GM23338 (cell line): ENCODE results near the gene C8G. TPM values are rescaled to one million over a fixed set of nuclear protein-coding genes. Genes with fewer than 3 reads are reported as not detected.

ENCODE experiments used
- ATAC-seq: fragments of 200-7000 bp; cut with Tn5 transposase; 3 replicates; pipeline ENCODE4 v1.9.1; 2020
- DNase-seq: peaks from one replicate; pipeline ENCODE4 v3.0.0-alpha.2; 2015; ENCODE audit warnings: low spot score
- H2AFZ ChIP-seq: fragments of 200-600 bp; sonication (generic); 2 replicates; pipeline ENCODE4 v1.8.0; 2016; ENCODE audit warnings: antibody characterized with exemption, mild to moderate bottlenecking, moderate library complexity
- H3F3A ChIP-seq: fragments of 200-600 bp; sonication (generic); replicated peaks from 2 replicates; pipeline ENCODE4 v1.8.0; 2017; ENCODE audit warnings: antibody characterized with exemption, mixed run types, low read depth
- H3K27ac ChIP-seq: fragments of 200-600 bp; sonication (generic); 2 replicates; pipeline ENCODE4 v1.6.1; 2016; ENCODE audit warnings: low read depth
- H3K27me3 ChIP-seq: fragments of 200-600 bp; sonication (generic); 2 replicates; pipeline ENCODE4 v1.8.0; 2016; ENCODE audit warnings: mild to moderate bottlenecking, mixed run types, moderate library complexity; ENCODE audit not compliant: insufficient read depth
- H3K36me3 ChIP-seq: fragments of 200-600 bp; sonication (generic); 2 replicates; pipeline ENCODE4 v1.8.0; 2016; ENCODE audit warnings: mild to moderate bottlenecking; ENCODE audit not compliant: insufficient read depth
- H3K4me1 ChIP-seq: fragments of 200-600 bp; sonication (generic); 2 replicates; pipeline ENCODE4 v1.8.0; 2016; ENCODE audit warnings: mild to moderate bottlenecking, moderate library complexity; ENCODE audit not compliant: insufficient read depth
- H3K4me2 ChIP-seq: fragments of 200-600 bp; sonication (generic); 2 replicates; pipeline ENCODE4 v1.7.1; 2017; ENCODE audit warnings: mixed run types
- H3K4me3 ChIP-seq: fragments of 200-600 bp; sonication (generic); 2 replicates; pipeline ENCODE4 v1.6.1; 2016; ENCODE audit warnings: mixed run types
- H3K79me2 ChIP-seq: fragments of 200-600 bp; sonication (generic); replicated peaks from 2 replicates; pipeline ENCODE4 v1.8.0; 2017; ENCODE audit warnings: mild to moderate bottlenecking; ENCODE audit not compliant: insufficient read depth
- H3K9me2 ChIP-seq: fragments of 200-600 bp; sonication (generic); 2 replicates; pipeline ENCODE4 v1.8.0; 2017; ENCODE audit not compliant: insufficient read depth
- H4K20me1 ChIP-seq: fragments of 200-600 bp; sonication (generic); replicated peaks from 2 replicates; pipeline ENCODE4 v1.8.0; 2017; ENCODE audit warnings: mild to moderate bottlenecking; ENCODE audit not compliant: insufficient read depth
- H3K27ac Mint-ChIP-seq: 2 replicates; pipeline ENCODE4 v1.8.0; 2020; ENCODE audit warnings: inconsistent platforms, mild to moderate bottlenecking, moderate library complexity, mixed read lengths
- H3K27me3 Mint-ChIP-seq: 3 replicates; pipeline ENCODE4 v1.8.0; 2022; ENCODE audit warnings: low read depth, mild to moderate bottlenecking, moderate library complexity, mixed read lengths, inconsistent platforms; ENCODE audit not compliant: insufficient read depth, poor library complexity
- H3K36me3 Mint-ChIP-seq: 3 replicates; pipeline ENCODE4 v1.8.0; 2021; ENCODE audit warnings: low read depth, mild to moderate bottlenecking, inconsistent platforms, moderate library complexity, mixed read lengths
- H3K4me1 Mint-ChIP-seq: 3 replicates; pipeline ENCODE4 v1.8.0; 2020; ENCODE audit warnings: mild to moderate bottlenecking, inconsistent platforms, mixed read lengths
- H3K4me3 Mint-ChIP-seq: 3 replicates; pipeline ENCODE4 v1.8.0; 2021; ENCODE audit warnings: moderate library complexity, mild to moderate bottlenecking, inconsistent platforms, mixed read lengths
- H3K9me3 Mint-ChIP-seq: 3 replicates; pipeline ENCODE4 v1.8.0; 2020; ENCODE audit warnings: moderate library complexity, mild to moderate bottlenecking, inconsistent platforms, mixed read lengths
- CREB1 ChIP-seq: fragments of 250-450 bp; sonication (Bioruptor Pico); IDR thresholded peaks from 2 replicates; pipeline ENCODE4 v1.5.0; 2020; ENCODE audit warnings: low read depth, mild to moderate bottlenecking, moderate library complexity
- EZH2 ChIP-seq: fragments of 200-600 bp; sonication (generic); IDR thresholded peaks from one replicate; pipeline ENCODE4 v1.8.0; 2017; ENCODE audit warnings: antibody characterized with exemption, mild to moderate bottlenecking, low read depth; ENCODE audit not compliant: unreplicated experiment
- JUNB ChIP-seq: IDR thresholded peaks from one replicate; pipeline ENCODE4 v1.6.1; 2016; ENCODE audit warnings: antibody characterized with exemption; ENCODE audit not compliant: unreplicated experiment
- NANOG ChIP-seq: IDR thresholded peaks from 2 replicates; pipeline ENCODE4 v1.6.1; 2016; ENCODE audit warnings: antibody characterized with exemption, borderline replicate concordance
- POLR2AphosphoS5 ChIP-seq: IDR thresholded peaks from 2 replicates; pipeline ENCODE4 v1.6.1; 2016; ENCODE audit warnings: antibody characterized with exemption, low read depth
- ZNF114 ChIP-seq: fragments of 250-450 bp; sonication (Bioruptor Pico); IDR thresholded peaks from 2 replicates; pipeline ENCODE4 v1.5.0; 2020; ENCODE audit warnings: mild to moderate bottlenecking, moderate library complexity
- ZNF331 ChIP-seq: fragments of 250-450 bp; sonication (Bioruptor Pico); IDR thresholded peaks from 2 replicates; pipeline ENCODE4 v1.5.0; 2020; ENCODE audit warnings: low read depth, mild to moderate bottlenecking, moderate library complexity
- polyA plus RNA-seq: library from polyadenylated mRNA; unstranded; fragments of >200 nt; fragmentation: Nextera tagmentation; extraction: Ambion mirVana; gene quantifications from 2 replicates; pipeline ENCODE4 v1.2.1, GENCODE V29; 2016
- total RNA-seq: library from RNA; depleted of rRNA; stranded (reverse); fragments of >200 nt; shearing (Covaris generic); gene quantifications from 2 replicates; pipeline ENCODE4 v1.2.3, GENCODE V29; 2014
- TF ChIP-seq, protein P1 (sequence below): fragments of 250-450 bp; sonication (Bioruptor Pico); IDR thresholded peaks from 2 replicates; pipeline ENCODE4 v1.5.0; 2020; ENCODE audit warnings: mild to moderate bottlenecking, moderate library complexity
- TF ChIP-seq, protein P2 (sequence below): IDR thresholded peaks from one replicate; pipeline ENCODE4 v1.6.1; 2018; ENCODE audit warnings: antibody characterized with exemption; ENCODE audit not compliant: unreplicated experiment
- TF ChIP-seq, protein P3 (sequence below), 2 experiments: fragments of 200-600 bp in 1 of 2; sonication (generic) in 1 of 2; conservative IDR thresholded peaks; 2 replicates each; pipeline versions ENCODE4 v1.5.1 to v1.6.1; 2016 to 2017; ENCODE audit warnings: antibody characterized with exemption in 2 of 2, low read depth in 2 of 2, mild to moderate bottlenecking in 2 of 2, moderate library complexity in 1 of 2

The C8G gene
- total and polyA plus RNA-seq, 2 experiments from 2014 or later: not detected

DNA sequence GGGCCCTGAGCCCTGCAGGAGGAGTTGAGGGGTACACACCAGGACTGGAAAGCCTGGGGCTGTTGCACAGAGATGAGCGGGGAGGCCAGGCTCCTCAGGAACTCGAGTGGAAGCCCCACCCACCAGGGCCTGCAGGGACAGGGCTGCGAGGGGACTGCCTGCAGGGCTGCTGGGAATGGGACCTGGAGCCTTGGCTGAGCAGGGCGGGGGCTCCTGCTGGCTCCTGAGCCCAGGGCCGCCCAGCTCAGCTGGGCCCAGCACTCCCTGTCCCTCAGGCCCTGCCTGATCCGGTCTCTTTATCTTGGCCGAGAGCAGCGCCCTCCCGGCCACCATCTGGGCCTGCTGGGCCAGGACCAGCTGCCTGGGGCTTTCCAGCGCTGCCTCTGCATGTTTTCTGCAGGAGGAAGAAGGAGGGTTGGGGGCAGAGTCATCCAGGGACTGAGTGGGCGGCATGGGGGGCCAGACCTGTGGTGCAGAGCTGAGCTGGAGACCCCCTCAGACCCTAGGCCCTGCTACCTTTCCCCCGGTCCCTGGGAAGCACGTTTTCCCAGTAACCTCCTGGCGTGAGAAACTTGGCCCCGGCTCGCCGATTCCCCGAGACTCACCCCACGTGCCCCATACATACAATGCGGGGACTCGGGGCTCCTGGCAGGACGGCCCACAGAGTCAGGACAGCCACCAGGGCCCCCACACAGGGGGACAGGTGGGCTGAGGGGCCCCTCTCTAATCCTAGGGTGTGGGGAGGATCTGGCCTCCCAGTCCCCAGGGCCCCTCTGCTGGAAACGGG, 16.4 kb downstream of the C8G start (continued):
- TF ChIP-seq, protein P1, sequence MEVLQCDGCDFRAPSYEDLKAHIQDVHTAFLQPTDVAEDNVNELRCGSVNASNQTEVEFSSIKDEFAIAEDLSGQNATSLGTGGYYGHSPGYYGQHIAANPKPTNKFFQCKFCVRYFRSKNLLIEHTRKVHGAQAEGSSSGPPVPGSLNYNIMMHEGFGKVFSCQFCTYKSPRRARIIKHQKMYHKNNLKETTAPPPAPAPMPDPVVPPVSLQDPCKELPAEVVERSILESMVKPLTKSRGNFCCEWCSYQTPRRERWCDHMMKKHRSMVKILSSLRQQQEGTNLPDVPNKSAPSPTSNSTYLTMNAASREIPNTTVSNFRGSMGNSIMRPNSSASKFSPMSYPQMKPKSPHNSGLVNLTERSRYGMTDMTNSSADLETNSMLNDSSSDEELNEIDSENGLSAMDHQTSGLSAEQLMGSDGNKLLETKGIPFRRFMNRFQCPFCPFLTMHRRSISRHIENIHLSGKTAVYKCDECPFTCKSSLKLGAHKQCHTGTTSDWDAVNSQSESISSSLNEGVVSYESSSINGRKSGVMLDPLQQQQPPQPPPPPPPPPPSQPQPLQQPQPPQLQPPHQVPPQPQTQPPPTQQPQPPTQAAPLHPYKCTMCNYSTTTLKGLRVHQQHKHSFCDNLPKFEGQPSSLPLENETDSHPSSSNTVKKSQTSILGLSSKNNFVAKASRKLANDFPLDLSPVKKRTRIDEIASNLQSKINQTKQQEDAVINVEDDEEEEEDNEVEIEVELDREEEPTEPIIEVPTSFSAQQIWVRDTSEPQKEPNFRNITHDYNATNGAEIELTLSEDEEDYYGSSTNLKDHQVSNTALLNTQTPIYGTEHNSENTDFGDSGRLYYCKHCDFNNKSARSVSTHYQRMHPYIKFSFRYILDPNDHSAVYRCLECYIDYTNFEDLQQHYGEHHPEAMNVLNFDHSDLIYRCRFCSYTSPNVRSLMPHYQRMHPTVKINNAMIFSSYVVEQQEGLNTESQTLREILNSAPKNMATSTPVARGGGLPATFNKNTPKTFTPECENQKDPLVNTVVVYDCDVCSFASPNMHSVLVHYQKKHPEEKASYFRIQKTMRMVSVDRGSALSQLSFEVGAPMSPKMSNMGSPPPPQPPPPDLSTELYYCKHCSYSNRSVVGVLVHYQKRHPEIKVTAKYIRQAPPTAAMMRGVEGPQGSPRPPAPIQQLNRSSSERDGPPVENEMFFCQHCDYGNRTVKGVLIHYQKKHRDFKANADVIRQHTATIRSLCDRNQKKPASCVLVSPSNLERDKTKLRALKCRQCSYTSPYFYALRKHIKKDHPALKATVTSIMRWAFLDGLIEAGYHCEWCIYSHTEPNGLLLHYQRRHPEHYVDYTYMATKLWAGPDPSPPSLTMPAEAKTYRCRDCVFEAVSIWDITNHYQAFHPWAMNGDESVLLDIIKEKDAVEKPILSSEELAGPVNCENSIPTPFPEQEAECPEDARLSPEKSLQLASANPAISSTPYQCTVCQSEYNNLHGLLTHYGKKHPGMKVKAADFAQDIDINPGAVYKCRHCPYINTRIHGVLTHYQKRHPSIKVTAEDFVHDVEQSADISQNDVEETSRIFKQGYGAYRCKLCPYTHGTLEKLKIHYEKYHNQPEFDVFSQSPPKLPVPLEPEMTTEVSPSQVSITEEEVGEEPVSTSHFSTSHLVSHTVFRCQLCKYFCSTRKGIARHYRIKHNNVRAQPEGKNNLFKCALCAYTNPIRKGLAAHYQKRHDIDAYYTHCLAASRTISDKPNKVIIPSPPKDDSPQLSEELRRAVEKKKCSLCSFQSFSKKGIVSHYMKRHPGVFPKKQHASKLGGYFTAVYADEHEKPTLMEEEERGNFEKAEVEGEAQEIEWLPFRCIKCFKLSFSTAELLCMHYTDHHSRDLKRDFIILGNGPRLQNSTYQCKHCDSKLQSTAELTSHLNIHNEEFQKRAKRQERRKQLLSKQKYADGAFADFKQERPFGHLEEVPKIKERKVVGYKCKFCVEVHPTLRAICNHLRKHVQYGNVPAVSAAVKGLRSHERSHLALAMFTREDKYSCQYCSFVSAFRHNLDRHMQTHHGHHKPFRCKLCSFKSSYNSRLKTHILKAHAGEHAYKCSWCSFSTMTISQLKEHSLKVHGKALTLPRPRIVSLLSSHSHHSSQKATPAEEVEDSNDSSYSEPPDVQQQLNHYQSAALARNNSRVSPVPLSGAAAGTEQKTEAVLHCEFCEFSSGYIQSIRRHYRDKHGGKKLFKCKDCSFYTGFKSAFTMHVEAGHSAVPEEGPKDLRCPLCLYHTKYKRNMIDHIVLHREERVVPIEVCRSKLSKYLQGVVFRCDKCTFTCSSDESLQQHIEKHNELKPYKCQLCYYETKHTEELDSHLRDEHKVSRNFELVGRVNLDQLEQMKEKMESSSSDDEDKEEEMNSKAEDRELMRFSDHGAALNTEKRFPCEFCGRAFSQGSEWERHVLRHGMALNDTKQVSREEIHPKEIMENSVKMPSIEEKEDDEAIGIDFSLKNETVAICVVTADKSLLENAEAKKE (CRISPR knock-in tag): no peak
- no peak for TF ChIP-seq CREB1

DNA sequence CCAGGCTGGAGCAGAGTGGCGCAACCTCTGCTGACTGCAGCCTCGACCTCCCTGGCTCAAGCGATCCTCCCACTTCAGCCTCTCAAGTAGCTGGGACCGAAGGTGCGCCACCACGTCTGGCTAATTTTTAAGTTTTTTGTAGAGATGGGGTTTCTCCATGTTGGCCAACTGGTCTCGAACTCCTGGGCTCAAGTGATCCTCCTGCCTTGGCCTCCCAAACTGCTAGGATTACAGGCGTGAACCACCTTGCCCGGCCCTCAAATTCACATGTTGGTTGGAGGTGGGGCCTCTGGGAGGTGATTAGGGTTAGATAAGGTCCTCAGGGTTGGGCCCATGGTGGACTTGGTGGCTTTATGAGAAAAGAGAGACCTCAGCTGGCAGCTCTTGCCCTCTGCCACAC, 17.1 kb downstream of the C8G start:
- H3K4me3 ChIP-seq: no peak overlapping the region
- peaks cover 7% of the 10 kb centered on the region for H3K27me3 Mint-ChIP-seq
- H4K20me1 ChIP-seq: no peaks in the 10 kb centered on the region
- DNase-seq (no peak), ATAC-seq (no peak)
- no peak overlapping the region for H2AFZ ChIP-seq
- H3K36me3 ChIP-seq: no peaks in the 10 kb centered on the region
- H3K27me3 ChIP-seq: no peaks in the 10 kb centered on the region
- no peak overlapping the region for H3K4me2 ChIP-seq
- H3K79me2 ChIP-seq: no peaks in the 10 kb centered on the region
- no peaks in the 10 kb centered on the region for H3K9me2 ChIP-seq
- H3K4me1 ChIP-seq: peaks cover 9% of the 10 kb centered on the region
- no peak overlapping the region for H3K4me3 Mint-ChIP-seq
- peaks cover 9% of the 10 kb centered on the region for H3K4me1 Mint-ChIP-seq
- H3K9me3 Mint-ChIP-seq: no peaks in the 10 kb centered on the region; the same call in 2 of the 3 replicates
- no peak overlapping the region for H3K27ac ChIP-seq
- no peaks in the 10 kb centered on the region for H3K36me3 Mint-ChIP-seq
- no peaks in the 10 kb centered on the region for H3F3A ChIP-seq
- no peak overlapping the region for H3K27ac Mint-ChIP-seq
- no peak for TF ChIP-seq ZNF331 (CRISPR knock-in tag)
- TF ChIP-seq, protein P2, sequence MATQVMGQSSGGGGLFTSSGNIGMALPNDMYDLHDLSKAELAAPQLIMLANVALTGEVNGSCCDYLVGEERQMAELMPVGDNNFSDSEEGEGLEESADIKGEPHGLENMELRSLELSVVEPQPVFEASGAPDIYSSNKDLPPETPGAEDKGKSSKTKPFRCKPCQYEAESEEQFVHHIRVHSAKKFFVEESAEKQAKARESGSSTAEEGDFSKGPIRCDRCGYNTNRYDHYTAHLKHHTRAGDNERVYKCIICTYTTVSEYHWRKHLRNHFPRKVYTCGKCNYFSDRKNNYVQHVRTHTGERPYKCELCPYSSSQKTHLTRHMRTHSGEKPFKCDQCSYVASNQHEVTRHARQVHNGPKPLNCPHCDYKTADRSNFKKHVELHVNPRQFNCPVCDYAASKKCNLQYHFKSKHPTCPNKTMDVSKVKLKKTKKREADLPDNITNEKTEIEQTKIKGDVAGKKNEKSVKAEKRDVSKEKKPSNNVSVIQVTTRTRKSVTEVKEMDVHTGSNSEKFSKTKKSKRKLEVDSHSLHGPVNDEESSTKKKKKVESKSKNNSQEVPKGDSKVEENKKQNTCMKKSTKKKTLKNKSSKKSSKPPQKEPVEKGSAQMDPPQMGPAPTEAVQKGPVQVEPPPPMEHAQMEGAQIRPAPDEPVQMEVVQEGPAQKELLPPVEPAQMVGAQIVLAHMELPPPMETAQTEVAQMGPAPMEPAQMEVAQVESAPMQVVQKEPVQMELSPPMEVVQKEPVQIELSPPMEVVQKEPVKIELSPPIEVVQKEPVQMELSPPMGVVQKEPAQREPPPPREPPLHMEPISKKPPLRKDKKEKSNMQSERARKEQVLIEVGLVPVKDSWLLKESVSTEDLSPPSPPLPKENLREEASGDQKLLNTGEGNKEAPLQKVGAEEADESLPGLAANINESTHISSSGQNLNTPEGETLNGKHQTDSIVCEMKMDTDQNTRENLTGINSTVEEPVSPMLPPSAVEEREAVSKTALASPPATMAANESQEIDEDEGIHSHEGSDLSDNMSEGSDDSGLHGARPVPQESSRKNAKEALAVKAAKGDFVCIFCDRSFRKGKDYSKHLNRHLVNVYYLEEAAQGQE: no peak
- TF ChIP-seq EZH2: no peak
- no peak for TF ChIP-seq POLR2AphosphoS5
- TF ChIP-seq ZNF114 (CRISPR knock-in tag): no peak
- no peak for TF ChIP-seq NANOG
- TF ChIP-seq, protein P3, sequence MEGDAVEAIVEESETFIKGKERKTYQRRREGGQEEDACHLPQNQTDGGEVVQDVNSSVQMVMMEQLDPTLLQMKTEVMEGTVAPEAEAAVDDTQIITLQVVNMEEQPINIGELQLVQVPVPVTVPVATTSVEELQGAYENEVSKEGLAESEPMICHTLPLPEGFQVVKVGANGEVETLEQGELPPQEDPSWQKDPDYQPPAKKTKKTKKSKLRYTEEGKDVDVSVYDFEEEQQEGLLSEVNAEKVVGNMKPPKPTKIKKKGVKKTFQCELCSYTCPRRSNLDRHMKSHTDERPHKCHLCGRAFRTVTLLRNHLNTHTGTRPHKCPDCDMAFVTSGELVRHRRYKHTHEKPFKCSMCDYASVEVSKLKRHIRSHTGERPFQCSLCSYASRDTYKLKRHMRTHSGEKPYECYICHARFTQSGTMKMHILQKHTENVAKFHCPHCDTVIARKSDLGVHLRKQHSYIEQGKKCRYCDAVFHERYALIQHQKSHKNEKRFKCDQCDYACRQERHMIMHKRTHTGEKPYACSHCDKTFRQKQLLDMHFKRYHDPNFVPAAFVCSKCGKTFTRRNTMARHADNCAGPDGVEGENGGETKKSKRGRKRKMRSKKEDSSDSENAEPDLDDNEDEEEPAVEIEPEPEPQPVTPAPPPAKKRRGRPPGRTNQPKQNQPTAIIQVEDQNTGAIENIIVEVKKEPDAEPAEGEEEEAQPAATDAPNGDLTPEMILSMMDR (conservative IDR thresholded peaks at IDR 0.05; ENCODE audit: low read depth in 2 of 2): no peak
- TF ChIP-seq JUNB: no peak
